ENCODE data around the gene ANKRD11. TPM values are rescaled to one million over a fixed set of nuclear protein-coding genes. Genes with fewer than 3 reads are reported as not detected.

Gene ANKRD11
- total RNA-seq, 1 donor from 2014 or later, result 209 TPM

GRCh38 chr16:89506791-89507191, 16.4 kb upstream of the ANKRD11 start:
- no peak for DNase-seq (ENCODE audit: extremely low spot score, unreplicated experiment)

GRCh38 chr16:89506113-89506504, 15.7 kb upstream of the ANKRD11 start:
- peaks cover 38% of the 10 kb centered on the region for H3K4me1 Mint-ChIP-seq (ENCODE audit: unreplicated experiment)
- H3K27me3 Mint-ChIP-seq (ENCODE audit: unreplicated experiment), result no peaks in the 10 kb centered on the region
- H3K9me3 Mint-ChIP-seq (ENCODE audit: unreplicated experiment), result no peaks in the 10 kb centered on the region
- peak overlapping the region; percentile 15 for H3K4me3 Mint-ChIP-seq (ENCODE audit: unreplicated experiment)
- DNase-seq (ENCODE audit: extremely low spot score, unreplicated experiment), result no peak
- H3K27ac Mint-ChIP-seq (ENCODE audit: unreplicated experiment), result peak overlapping the region; percentile 70
- no peak for TF ChIP-seq CTCF (IDR thresholded peaks at IDR 0.05)
- H3K36me3 Mint-ChIP-seq (ENCODE audit: unreplicated experiment), result no peaks in the 10 kb centered on the region

More at GRCh38 chr16:89506791-89507191, 16.4 kb upstream of the ANKRD11 start:
- no peaks in the 10 kb centered on the region for H3K27me3 Mint-ChIP-seq (ENCODE audit: unreplicated experiment)
- H3K9me3 Mint-ChIP-seq (ENCODE audit: unreplicated experiment), result no peaks in the 10 kb centered on the region
- peaks cover 38% of the 10 kb centered on the region for H3K4me1 Mint-ChIP-seq (ENCODE audit: unreplicated experiment)
- peak overlapping the region; percentile 47 for H3K27ac Mint-ChIP-seq (ENCODE audit: unreplicated experiment)
- peak overlapping the region; percentile 63 for H3K4me3 Mint-ChIP-seq (ENCODE audit: unreplicated experiment)
- no peak for TF ChIP-seq CTCF (IDR thresholded peaks at IDR 0.05)
- no peaks in the 10 kb centered on the region for H3K36me3 Mint-ChIP-seq (ENCODE audit: unreplicated experiment)

- peaks cover under 1% of the 10 kb centered on the region for H3K36me3 Mint-ChIP-seq (ENCODE audit: unreplicated experiment)
- H3K9me3 Mint-ChIP-seq (ENCODE audit: unreplicated experiment), result no peaks in the 10 kb centered on the region
- H3K27ac Mint-ChIP-seq (ENCODE audit: unreplicated experiment), result peak overlapping the region; percentile 70
- H3K4me3 Mint-ChIP-seq (ENCODE audit: unreplicated experiment), result peak overlapping the region; percentile 53
- H3K27me3 Mint-ChIP-seq (ENCODE audit: unreplicated experiment), result no peaks in the 10 kb centered on the region
- peaks cover 38% of the 10 kb centered on the region for H3K4me1 Mint-ChIP-seq (ENCODE audit: unreplicated experiment)
- no peak for DNase-seq (ENCODE audit: extremely low spot score, unreplicated experiment)
- no peak for TF ChIP-seq CTCF (IDR thresholded peaks at IDR 0.05)
Observed at GRCh38 chr16:89505204-89506112, 15.1 kb upstream of the ANKRD11 start.

- Mint-ChIP-seq H3K9me3 (ENCODE audit: unreplicated experiment) (no peaks in the 10 kb centered on the region), H3K4me1 (ENCODE audit: unreplicated experiment) (peaks cover 30% of the 10 kb centered on the region), H3K27me3 (ENCODE audit: unreplicated experiment) (no peaks in the 10 kb centered on the region), H3K36me3 (ENCODE audit: unreplicated experiment) (peaks cover 2% of the 10 kb centered on the region), H3K4me3 (ENCODE audit: unreplicated experiment) (no peak overlapping the region), H3K27ac (ENCODE audit: unreplicated experiment) (no peak overlapping the region)
- no peak for TF ChIP-seq CTCF (IDR thresholded peaks at IDR 0.05)
- DNase-seq (ENCODE audit: extremely low spot score, unreplicated experiment), result no peak
Observed at GRCh38 chr16:89504091-89504490, 13.7 kb upstream of the ANKRD11 start.

- peak overlapping the region; percentile 37 for H3K27ac Mint-ChIP-seq (ENCODE audit: unreplicated experiment)
- no peak for DNase-seq (ENCODE audit: extremely low spot score, unreplicated experiment)
Observed at GRCh38 chr16:89502081-89502843, 11.9 kb upstream of the ANKRD11 start.

More at GRCh38 chr16:89502081-89502843, 11.9 kb upstream of the ANKRD11 start:
- Mint-ChIP-seq H3K27me3 (ENCODE audit: unreplicated experiment) (no peaks in the 10 kb centered on the region), H3K4me3 (ENCODE audit: unreplicated experiment) (no peak overlapping the region), H3K9me3 (ENCODE audit: unreplicated experiment) (no peaks in the 10 kb centered on the region), H3K36me3 (ENCODE audit: unreplicated experiment) (peaks cover 2% of the 10 kb centered on the region), H3K4me1 (ENCODE audit: unreplicated experiment) (peaks cover 28% of the 10 kb centered on the region)
- no peak for TF ChIP-seq CTCF (IDR thresholded peaks at IDR 0.05)

All from osteocyte (in vitro differentiated cells).